ENCODE measurements around the gene CXCL6.
A peak's percentile ranks its signal among the peaks of the same experiment; 100 is the strongest.

The CXCL6 gene

DNA sequence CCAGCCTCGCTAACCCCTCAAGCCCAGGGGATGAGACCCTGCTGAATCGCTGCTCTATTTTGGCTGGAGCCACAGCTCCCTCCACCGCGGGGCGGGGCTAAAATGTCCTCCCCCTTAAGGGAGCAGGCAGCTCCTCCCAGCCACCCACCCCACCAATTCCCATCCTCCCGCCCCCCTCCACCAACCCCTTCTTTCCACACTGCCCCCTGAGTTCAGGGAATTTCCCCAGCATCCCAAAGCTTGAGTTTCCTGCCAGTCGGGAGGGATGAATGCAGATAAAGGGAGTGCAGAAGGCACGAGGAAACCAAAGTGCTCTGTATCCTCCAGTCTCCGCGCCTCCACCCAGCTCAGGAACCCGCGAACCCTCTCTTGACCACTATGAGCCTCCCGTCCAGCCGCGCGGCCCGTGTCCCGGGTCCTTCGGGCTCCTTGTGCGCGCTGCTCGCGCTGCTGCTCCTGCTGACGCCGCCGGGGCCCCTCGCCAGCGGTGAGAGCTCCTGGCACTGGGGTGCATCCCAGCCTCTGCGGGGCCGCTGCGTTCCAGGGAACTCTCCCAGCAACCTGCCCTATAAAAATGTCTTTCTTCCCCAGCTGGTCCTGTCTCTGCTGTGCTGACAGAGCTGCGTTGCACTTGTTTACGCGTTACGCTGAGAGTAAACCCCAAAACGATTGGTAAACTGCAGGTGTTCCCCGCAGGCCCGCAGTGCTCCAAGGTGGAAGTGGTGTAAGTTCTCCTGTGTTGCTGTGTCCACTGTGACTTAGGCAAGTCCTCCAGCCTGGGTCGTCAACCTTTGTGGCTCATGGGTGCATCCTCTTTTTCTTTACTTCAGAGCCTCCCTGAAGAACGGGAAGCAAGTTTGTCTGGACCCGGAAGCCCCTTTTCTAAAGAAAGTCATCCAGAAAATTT, at the start of gene CXCL6:
CXCL6 (plus strand) TSS at position 306 of the 907 bp plus-strand sequence; CDS start at position 379, 73 bp downstream.
- DNase-seq = no peak

- DNase-seq = no peak
These were observed 48.1 kb upstream of the CXCL6 start for GRCh38 chr4:73788411-73788810.

GRCh38 chr4:73798842-73799241, 37.6 kb upstream of the CXCL6 start:
- DNase-seq = no peak

GRCh38 chr4:73800206-73800605, 36.3 kb upstream of the CXCL6 start:
- no peak for DNase-seq

DNA sequence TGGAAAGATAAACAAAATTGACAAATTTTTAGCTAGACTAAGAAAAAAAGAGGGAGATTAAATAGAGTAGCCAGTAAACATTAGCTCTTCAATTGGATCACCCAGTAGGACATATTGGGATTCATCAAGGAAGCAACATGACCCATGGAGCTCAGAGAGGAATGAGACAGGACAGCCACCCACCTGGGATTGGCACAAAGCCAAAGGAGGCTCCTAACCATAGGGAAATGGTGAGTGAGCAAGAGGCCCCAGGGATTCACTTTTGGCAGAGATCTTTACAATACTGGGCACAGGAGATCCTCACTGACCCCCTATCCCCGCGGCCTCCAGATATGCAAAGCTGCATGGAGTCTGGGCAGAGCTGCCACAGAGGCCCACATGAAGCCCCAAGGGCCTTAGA, 34.8 kb upstream of the CXCL6 start:
- DNase-seq = no peak

DNA sequence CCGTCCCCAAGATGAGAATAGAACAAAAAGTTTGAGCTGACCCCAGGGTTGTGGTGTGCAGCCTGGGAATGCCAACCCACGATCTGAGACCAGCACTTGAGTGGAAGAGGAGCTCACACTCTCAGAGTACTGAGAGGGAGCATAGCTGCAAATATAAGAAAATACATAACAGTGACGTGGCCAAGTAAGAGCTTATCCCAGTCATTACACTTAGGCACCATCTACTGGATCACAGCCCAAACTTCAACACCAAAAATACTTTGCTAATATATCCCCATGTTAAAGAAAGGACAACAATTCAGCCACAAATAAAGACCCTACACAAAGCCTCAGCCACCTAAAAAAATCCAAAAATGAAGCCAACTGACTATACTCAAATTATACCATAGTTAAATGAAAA, 33.3 kb upstream of the CXCL6 start:
- no peak for DNase-seq

DNA sequence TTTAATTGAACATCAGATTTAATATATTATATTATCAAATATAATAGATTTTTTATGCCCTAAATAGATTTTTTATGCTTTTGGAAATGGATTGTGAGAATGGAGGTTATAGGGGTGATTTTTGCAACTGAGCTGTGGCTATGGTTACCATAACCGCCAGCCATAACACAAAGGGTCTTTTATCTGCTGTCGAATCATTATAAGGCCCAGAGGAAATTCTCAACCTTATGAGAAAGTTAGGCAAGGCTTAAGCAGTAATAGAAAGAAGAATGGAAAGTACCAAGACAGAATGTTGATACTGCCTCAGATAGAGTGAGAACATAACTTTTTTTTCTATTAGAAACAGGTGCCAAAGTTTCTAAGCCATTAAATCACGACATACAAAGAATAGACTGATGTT, 26.3 kb upstream of the CXCL6 start:
- DNase-seq = no peak

GRCh38 chr4:73811841-73812240, 24.6 kb upstream of the CXCL6 start:
- no peak for DNase-seq

DNA sequence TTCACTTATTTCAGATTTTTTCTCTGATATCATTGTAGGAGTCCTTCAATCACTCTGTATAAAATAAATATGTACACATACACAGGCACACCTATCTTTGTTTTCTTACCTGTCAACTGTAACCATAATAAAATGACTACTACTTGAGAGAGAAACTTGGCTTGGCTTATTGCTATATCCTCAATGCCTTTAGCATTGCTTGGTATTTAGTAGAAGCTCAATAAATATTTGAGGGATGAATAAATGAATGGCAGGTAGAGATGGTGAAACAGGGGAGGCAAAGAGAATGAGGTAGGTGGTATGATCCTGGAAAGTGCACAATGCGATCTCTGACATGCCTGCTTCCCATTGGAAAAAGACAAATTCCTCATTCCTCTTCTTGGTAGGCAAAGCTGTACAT, 21.8 kb upstream of the CXCL6 start:
- no peak for DNase-seq

- no peak for DNase-seq
These were observed 21.3 kb upstream of the CXCL6 start for GRCh38 chr4:73815145-73815544.

DNA sequence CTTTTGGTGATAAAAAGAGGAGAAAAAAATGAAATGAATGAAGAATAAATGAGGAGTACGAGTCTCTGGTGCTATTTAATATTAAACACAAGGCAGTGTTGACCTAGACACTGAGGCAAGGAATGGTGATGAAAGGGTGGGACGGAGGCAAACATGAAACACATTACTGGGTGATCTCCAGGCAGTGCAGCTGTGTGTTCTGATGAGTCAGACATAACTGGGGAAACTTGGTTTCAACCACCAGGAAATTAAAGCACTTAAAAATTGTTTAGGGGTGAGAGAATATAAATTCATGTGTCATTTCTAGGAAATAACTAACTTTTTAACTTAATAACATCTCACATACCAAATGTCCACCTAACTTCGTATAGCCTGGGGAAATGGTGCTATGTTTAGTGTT, 19.7 kb upstream of the CXCL6 start:
- no peak for DNase-seq

GRCh38 chr4:73817341-73817740, 19.1 kb upstream of the CXCL6 start:
- DNase-seq = no peak

DNA sequence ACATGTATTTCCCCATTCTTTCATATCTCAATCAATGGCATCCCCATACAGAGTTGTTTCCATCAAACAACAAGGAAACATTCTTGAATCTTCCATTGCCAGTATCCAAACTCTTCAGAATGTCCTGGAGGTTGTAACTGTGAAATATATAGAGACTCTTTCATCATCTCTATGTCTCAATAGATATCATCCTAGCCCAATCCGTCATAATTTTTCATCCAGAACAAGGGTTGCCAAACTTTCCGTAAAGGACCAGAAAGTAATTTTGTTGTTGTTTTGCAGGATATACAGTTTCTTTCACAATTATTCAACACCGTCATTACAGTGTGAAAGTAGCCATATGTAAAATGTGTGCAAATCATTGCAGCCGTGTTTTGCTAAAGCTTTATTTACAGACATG, 15.2 kb upstream of the CXCL6 start:
- no peak for DNase-seq

DNA sequence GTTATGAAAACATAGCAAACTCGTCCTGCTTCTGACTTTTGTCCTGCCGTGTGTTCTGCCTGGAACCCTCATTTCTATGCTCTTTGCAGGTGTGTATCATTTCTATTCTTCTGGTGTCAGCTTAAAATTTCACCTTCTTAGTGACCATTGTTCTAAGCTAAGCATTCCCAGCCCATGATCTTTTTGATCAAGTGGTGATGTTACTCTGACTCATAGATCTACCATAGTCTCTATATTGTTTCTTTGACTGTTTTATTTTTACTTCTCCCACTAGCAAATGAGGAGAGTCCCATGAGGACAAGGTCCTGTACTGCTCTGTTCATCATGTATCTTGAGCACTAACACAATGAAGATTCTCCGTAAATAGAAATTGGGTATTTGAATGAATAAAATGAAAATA, 14.1 kb upstream of the CXCL6 start:
- DNase-seq = no peak

DNA sequence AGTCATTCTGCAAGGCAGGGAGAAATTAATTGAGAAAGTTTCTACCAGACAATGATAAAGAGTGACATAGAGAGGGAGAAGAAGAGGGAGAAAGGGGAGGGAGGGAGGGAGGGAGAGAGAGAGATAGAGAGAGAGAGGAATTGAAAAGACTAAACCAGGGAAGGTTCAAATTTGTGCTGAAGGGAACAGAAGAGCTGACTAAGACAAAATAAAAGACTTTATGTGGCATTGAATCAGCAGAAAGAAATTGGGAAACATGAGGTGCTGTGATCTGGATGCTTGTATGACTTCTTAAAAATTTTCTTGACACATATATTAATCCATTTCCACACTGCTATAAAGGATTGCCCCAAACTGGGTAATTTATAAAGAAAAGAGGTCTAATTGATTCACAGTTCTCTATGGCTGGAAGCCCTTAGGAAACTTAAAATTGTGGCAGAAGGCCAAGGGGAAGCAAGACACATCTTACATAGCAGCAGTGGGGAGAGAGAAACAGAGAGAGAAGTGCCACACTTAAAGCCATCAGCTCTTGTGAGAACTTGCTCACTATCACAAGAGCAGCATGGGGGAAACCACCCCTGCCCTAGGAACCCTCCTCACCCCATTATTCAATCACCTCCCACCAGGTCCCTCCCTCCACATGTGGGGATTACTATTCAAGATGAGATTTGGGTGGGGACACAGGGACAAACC, 13.5 kb upstream of the CXCL6 start:
- no peak for DNase-seq

DNA sequence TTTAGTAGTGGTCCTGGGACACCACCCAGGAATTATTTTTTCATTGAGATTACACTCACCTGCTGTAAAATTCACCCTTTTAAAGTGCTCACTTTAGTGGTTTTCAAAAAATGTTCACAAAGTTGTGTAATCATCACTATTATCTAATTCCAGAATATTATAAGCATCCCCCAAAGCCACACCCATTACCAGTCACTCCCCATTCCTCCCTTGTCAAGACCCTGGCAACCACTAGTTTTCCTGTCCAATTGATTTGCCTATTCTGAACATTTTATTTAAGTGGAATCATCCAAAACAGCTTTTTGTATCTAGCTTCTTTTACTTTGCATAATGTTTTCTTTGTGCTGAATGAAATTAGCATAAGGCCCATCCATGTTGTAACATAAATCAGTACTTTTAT, 12.7 kb upstream of the CXCL6 start:
- DNase-seq = no peak

GRCh38 chr4:73828956-73829355, 7.5 kb upstream of the CXCL6 start:
- peak; percentile 1 for DNase-seq

GRCh38 chr4:73831569-73831968, 4.9 kb upstream of the CXCL6 start:
- no peak for DNase-seq

DNA sequence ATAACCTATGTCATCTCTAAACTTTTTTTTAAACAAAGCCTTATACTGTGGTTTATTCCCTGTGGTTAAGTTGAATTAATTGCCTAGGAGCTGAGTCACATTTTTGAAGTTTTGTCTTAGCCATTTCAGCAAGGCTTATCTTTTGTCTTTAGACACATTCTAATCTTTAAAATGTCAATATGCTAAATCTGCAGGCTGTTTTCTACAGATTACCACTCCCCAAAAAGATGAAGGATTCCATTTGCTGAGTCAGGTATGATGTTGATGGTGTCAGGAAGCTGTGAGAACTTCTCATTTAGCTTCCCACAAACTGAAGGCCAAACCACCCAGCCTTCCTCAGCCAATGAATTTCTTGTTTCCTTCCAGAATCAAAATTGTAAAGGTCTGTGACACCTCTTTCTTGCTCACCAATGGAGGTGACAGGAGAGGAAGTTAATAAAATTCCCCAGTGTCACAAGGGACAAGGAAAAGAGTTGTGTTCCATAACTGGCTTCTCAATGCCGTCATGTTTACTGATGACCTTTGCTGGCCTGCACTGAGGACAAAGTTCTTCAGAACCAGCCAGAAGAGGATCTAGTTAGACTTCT, 3.7 kb upstream of the CXCL6 start:
- no peak for DNase-seq

DNA sequence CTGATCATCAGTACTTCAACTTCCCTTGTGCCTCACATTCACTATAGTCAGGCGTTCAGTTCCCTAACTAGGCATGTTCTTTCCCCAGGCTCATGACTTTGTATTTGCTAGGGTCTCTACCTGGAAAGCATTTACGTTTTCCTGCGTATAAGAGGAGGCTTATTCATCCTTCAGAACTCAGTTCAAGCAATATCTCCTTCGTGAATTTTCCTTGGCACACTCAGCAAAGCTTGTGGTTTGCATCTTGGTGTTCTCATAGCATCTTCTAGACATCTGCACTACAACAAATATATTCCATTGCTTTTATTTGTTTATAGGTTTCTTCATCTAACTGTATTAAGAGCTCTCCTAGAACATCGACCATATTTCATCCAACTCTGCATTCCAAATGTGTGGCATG, 2.6 kb downstream of the CXCL6 start:
- no peak for DNase-seq

- DNase-seq = no peak
These were observed 3.2 kb downstream of the CXCL6 start for GRCh38 chr4:73839715-73840114.

DNA sequence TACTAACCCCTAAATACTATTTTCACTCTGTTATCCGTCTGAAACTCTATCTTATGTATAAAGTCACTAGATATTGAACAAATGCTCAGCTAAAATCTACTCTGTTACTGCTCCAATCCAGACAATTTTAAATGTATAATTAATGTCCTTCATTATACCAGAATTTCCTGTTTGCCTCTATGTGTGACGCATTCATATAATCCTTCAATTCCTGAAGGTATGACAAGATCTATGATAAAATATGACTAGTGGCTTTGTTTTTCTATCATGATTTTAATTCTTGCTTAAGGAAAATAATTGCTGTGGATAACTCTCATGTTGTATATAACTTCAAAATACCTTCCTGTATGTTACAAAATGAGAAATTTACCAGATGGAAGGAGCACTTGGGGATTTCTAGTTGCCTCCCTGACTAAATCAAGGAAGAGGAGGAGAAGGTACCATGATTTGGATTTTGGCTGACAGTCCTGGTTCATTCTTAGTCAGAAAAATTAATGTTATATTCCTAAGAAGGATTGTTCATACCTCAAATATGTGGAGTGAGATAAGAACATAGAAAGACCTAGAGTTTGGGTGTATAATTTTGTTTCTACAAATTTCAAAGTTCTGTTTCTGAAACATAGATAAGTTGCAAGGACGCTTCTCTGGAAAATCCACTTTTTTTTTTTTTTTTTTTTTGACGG, 4.9 kb downstream of the CXCL6 start:
- no peak for DNase-seq

DNA sequence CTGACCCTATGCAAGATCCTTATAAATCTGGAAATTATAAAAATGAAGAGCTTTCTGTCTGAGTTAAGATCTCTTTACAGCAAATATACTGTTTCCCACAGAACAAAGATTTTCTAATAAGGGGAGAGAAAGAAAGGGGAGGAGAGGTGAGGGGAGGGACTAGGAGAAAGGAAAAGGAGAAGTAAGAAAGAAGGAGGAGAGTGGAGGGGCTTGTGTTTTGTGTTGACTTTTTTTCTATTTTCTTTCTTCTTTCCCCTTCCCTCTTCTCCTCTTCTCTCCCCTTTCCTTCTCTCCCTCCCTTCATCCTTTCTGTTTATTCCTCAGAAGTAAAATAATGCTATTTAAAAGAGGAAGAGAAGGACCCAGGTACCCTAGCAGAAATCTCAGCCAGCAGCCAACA, 6.2 kb downstream of the CXCL6 start:
- no peak for DNase-seq

Data from SIG-M5 (cell line).